ENCODE results near the gene ZSWIM5. TPM values are rescaled to one million over a fixed set of nuclear protein-coding genes. Genes with fewer than 3 reads are reported as not detected.
A peak's percentile ranks its signal among the peaks of the same experiment; 100 is the strongest.

ZSWIM5 gene
- total and polyA plus RNA-seq, 9 of the 15 experiments (the other 6 are each of a cell fraction or from before 2014, with no cell fraction given), result under 0.01 to 0.07 (median 0.03) TPM; not detected in 3

DNA sequence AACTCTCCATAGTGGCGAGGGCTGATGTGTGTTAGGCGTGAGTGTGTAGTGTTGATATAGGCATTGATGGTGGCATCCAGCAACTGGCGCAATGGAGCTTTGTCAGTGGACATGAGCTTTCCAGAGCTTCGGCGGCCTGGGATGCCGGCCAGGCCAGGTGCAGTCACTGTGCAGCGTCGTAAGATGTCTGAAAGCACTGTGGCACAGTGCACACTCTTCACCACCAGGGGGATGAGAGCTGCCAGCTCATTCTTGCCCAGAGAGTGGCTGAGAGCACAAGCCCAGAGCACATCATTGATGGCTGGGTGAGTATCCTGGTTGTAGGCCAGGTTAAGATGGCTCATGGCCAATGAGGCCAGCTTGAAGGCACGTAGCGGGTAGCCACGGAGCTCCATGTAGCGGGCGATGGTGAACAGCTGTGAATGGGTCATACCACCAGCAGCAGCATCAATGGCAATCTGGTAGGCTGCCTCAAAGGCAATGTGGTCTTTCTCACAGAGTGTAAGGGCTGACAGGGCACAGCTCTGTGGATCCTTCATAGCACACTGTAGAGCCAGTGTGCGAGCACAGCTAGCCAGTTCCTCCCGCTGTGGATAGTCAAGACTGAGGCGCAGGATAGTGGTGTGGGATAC, 187.7 kb downstream of the ZSWIM5 start (continued):
- TF ChIP-seq ZNF354B (CRISPR knock-in tag; IDR thresholded peaks at IDR 0.05) (no peak), ETV1 (tag; conservative IDR thresholded peaks at IDR 0.05; ENCODE audit: low read depth) (no peak), ZBTB8A (IDR thresholded peaks at IDR 0.05; ENCODE audit: partially characterized antibody) (no peak), NCOA1 (IDR thresholded peaks at IDR 0.05; ENCODE audit: low read depth) (no peak), ZNF282 (CRISPR knock-in tag; IDR thresholded peaks at IDR 0.05) (no peak), RBM39 (optimal IDR thresholded peaks at IDR 0.05; ENCODE audit: low read depth, low read length) (no peak), PTTG1 (tag; IDR thresholded peaks at IDR 0.05; ENCODE audit: low read depth) (no peak), ATF1 (CRISPR knock-in tag; IDR thresholded peaks at IDR 0.05) (no peak), ATF1 (tag; IDR thresholded peaks at IDR 0.05) (0 out of 2 replicates have a peak, but pooled peaks have one; percentile 18), SMAD1 (IDR thresholded peaks at IDR 0.05; ENCODE audit: low read depth, low read length, partially characterized antibody) (no peak), YY1 (IDR thresholded peaks at IDR 0.05; ENCODE audit: borderline replicate concordance in 1 of 3, control insufficient read depth in 1 of 3, extremely low read depth in 1 of 3, insufficient read depth in 3 of 3, insufficient read length in 1 of 3, insufficient replicate concordance in 2 of 3, low read depth in 1 of 3, low read length in 2 of 3) (peak in 2 of 3 experiments; percentile 33 to 72), MBD2 (IDR thresholded peaks at IDR 0.05; ENCODE audit: borderline replicate concordance, low read depth) (no peak), CTBP1 (IDR thresholded peaks at IDR 0.05; ENCODE audit: borderline replicate concordance) (peak; percentile 59; the same call in 1 of the 2 replicates), HMG20A (CRISPR knock-in tag; conservative IDR thresholded peaks at IDR 0.05) (no peak), RBM34 (IDR thresholded peaks at IDR 0.05; ENCODE audit: borderline replicate concordance, insufficient read depth, low read length) (no peak)
- TF ChIP-seq, protein P1, sequence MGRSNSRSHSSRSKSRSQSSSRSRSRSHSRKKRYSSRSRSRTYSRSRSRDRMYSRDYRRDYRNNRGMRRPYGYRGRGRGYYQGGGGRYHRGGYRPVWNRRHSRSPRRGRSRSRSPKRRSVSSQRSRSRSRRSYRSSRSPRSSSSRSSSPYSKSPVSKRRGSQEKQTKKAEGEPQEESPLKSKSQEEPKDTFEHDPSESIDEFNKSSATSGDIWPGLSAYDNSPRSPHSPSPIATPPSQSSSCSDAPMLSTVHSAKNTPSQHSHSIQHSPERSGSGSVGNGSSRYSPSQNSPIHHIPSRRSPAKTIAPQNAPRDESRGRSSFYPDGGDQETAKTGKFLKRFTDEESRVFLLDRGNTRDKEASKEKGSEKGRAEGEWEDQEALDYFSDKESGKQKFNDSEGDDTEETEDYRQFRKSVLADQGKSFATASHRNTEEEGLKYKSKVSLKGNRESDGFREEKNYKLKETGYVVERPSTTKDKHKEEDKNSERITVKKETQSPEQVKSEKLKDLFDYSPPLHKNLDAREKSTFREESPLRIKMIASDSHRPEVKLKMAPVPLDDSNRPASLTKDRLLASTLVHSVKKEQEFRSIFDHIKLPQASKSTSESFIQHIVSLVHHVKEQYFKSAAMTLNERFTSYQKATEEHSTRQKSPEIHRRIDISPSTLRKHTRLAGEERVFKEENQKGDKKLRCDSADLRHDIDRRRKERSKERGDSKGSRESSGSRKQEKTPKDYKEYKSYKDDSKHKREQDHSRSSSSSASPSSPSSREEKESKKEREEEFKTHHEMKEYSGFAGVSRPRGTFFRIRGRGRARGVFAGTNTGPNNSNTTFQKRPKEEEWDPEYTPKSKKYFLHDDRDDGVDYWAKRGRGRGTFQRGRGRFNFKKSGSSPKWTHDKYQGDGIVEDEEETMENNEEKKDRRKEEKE (IDR thresholded peaks at IDR 0.05; ENCODE audit: borderline replicate concordance in 1 of 2, control insufficient read depth in 1 of 2, low read depth in 2 of 2, low read length in 1 of 2), result no peak
- TF ChIP-seq, protein P2, sequence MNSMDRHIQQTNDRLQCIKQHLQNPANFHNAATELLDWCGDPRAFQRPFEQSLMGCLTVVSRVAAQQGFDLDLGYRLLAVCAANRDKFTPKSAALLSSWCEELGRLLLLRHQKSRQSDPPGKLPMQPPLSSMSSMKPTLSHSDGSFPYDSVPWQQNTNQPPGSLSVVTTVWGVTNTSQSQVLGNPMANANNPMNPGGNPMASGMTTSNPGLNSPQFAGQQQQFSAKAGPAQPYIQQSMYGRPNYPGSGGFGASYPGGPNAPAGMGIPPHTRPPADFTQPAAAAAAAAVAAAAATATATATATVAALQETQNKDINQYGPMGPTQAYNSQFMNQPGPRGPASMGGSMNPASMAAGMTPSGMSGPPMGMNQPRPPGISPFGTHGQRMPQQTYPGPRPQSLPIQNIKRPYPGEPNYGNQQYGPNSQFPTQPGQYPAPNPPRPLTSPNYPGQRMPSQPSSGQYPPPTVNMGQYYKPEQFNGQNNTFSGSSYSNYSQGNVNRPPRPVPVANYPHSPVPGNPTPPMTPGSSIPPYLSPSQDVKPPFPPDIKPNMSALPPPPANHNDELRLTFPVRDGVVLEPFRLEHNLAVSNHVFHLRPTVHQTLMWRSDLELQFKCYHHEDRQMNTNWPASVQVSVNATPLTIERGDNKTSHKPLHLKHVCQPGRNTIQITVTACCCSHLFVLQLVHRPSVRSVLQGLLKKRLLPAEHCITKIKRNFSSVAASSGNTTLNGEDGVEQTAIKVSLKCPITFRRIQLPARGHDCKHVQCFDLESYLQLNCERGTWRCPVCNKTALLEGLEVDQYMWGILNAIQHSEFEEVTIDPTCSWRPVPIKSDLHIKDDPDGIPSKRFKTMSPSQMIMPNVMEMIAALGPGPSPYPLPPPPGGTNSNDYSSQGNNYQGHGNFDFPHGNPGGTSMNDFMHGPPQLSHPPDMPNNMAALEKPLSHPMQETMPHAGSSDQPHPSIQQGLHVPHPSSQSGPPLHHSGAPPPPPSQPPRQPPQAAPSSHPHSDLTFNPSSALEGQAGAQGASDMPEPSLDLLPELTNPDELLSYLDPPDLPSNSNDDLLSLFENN (IDR thresholded peaks at IDR 0.05; ENCODE audit: low read depth in 2 of 2, low read length in 2 of 2), result no peak
- TF ChIP-seq, protein P3, sequence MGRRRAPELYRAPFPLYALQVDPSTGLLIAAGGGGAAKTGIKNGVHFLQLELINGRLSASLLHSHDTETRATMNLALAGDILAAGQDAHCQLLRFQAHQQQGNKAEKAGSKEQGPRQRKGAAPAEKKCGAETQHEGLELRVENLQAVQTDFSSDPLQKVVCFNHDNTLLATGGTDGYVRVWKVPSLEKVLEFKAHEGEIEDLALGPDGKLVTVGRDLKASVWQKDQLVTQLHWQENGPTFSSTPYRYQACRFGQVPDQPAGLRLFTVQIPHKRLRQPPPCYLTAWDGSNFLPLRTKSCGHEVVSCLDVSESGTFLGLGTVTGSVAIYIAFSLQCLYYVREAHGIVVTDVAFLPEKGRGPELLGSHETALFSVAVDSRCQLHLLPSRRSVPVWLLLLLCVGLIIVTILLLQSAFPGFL (CRISPR knock-in tag; IDR thresholded peaks at IDR 0.05), result no peak
- TF ChIP-seq, protein P4, sequence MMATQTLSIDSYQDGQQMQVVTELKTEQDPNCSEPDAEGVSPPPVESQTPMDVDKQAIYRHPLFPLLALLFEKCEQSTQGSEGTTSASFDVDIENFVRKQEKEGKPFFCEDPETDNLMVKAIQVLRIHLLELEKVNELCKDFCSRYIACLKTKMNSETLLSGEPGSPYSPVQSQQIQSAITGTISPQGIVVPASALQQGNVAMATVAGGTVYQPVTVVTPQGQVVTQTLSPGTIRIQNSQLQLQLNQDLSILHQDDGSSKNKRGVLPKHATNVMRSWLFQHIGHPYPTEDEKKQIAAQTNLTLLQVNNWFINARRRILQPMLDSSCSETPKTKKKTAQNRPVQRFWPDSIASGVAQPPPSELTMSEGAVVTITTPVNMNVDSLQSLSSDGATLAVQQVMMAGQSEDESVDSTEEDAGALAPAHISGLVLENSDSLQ (IDR thresholded peaks at IDR 0.05), result no peak
